Subcutaneous adipose tissue (tissue), 4 donors: ENCODE results near the gene CIITA. TPM values are rescaled to one million over a fixed set of nuclear protein-coding genes. Genes with fewer than 3 reads are reported as not detected.

Experiments used
- CTCF ChIP-seq: fragments of 450-650 bp; IDR thresholded peaks from one replicate; pipeline ENCODE4 v1.5.1; 2016; ENCODE audit warnings: low read depth, mild to moderate bottlenecking, control low read depth, antibody characterized with exemption, moderate library complexity
- total RNA-seq, 4 donors: library from RNA; depleted of rRNA; stranded (reverse); fragments of >200 nt; gene quantifications; one replicate each; pipeline ENCODE4 v1.1.0, GENCODE V29; 2016

The CIITA gene
- total RNA-seq, 4 donors from 2014 or later: 2.8 to 65.0 (median 13.5) TPM

GRCh38 chr16:10980813-10981212, 103.8 kb downstream of the CIITA start:
- TF ChIP-seq CTCF: no peak

GRCh38 chr16:10981697-10982216, 104.8 kb downstream of the CIITA start:
- TF ChIP-seq CTCF: no peak

GRCh38 chr16:10982465-10983150, 105.6 kb downstream of the CIITA start:
- no peak for TF ChIP-seq CTCF

GRCh38 chr16:10983159-10983558, 106.2 kb downstream of the CIITA start:
- no peak for TF ChIP-seq CTCF

- TF ChIP-seq CTCF: no peak
Measured at GRCh38 chr16:10984509-10984908, 107.5 kb downstream of the CIITA start.

Other genes starting within 250 kb of the CIITA start
- gene TEKT5, start 182.3 kb upstream of the CIITA start, total RNA-seq: under 1 TPM in 2 of 4 donors, not detected in 2; 0.51 to 0.94 TPM
- 10 to 100 TPM; 22.2 to 26.6 (median 24.3) TPM for gene NUBP1, start 133.4 kb upstream of the CIITA start, total RNA-seq
- gene TVP23A, start 58.4 kb upstream of the CIITA start, total RNA-seq: under 1 TPM in 1 of 4 donors, not detected in 3; 0.34 TPM
- 10 to 100 TPM; 38.3 to 73.8 (median 56.1) TPM for gene DEXI, start 65.3 kb downstream of the CIITA start, total RNA-seq
- 10 to 100 TPM; 20.2 to 28.8 (median 22.8) TPM for gene CLEC16A, start 67.4 kb downstream of the CIITA start, total RNA-seq